ENCODE measurements around the gene SPCS3. TPM values are rescaled to one million over a fixed set of nuclear protein-coding genes. Genes with fewer than 3 reads are reported as not detected.

The SPCS3 gene
- total and polyA plus RNA-seq, 8 donors, result 79.7 to 203 (median 89.0) TPM

DNA sequence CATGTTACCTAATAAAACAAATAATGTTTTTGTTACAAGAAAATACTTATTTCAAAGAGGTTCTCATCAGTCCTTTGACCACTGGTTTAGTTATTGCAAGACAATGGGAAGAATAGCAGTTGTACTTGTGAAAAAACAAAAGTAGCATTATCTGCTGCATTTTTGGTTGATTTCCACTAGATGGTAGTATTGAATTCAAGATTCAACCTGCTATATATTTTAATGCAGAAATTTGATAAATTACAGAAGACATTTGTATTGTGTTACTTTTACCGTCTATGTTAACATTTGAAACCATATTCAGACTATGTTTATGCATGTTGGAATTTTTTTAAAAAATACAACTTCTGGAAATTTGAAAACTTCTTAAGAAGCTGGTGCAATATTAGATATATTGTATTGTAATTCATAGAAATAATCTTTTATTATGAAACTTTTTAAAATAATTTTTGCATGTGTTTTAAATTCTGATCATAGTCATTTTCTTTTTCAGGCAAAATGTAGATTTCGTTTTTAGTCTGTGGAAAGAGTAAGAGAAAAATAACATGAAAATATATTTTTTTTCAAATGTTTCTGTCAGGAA, 56.4 kb downstream of the SPCS3 start:
- DNase-seq, result no peak
- H3K4me3 ChIP-seq, result no peak overlapping the region
- H3K4me1 ChIP-seq, result no peaks in the 10 kb centered on the region
- TF ChIP-seq, protein P1, sequence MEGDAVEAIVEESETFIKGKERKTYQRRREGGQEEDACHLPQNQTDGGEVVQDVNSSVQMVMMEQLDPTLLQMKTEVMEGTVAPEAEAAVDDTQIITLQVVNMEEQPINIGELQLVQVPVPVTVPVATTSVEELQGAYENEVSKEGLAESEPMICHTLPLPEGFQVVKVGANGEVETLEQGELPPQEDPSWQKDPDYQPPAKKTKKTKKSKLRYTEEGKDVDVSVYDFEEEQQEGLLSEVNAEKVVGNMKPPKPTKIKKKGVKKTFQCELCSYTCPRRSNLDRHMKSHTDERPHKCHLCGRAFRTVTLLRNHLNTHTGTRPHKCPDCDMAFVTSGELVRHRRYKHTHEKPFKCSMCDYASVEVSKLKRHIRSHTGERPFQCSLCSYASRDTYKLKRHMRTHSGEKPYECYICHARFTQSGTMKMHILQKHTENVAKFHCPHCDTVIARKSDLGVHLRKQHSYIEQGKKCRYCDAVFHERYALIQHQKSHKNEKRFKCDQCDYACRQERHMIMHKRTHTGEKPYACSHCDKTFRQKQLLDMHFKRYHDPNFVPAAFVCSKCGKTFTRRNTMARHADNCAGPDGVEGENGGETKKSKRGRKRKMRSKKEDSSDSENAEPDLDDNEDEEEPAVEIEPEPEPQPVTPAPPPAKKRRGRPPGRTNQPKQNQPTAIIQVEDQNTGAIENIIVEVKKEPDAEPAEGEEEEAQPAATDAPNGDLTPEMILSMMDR (IDR thresholded peaks at IDR 0.05), result peak in 1 of 2 donors; percentile 51
- no peak for ATAC-seq
- no peak overlapping the region for H3K27ac ChIP-seq
- H3K36me3 ChIP-seq, result no peaks in the 10 kb centered on the region
- H3K9me3 ChIP-seq, result no peaks in the 10 kb centered on the region
- no peaks in the 10 kb centered on the region for H3K27me3 ChIP-seq
- intact Hi-C loops (cut with DNase I), result no loop called here

DNA sequence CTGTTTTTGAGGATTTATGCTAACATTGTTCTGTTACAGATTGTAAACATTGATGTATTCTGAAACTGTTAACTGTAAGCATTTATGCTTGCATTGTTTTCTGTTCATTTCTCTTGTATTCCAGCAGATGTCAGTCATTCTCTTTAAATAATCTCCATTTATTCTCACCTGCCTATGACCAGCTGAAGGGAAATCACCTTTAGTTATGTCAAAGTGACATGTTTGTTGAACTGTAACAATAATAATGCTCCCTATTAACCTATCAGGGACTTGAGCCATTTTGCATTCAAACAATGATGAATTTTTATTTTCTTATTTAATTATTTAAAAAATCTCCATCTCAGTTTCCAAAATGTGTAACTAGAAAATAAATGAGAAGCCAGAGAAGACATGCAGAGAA, 58.0 kb downstream of the SPCS3 start:
- intact Hi-C loops (cut with DNase I), result no loop called here
- Histone ChIP-seq H3K27me3 (no peaks in the 10 kb centered on the region), H3K36me3 (no peaks in the 10 kb centered on the region), H3K4me3 (no peak overlapping the region), H3K9me3 (no peaks in the 10 kb centered on the region), H3K27ac (no peak overlapping the region), H3K4me1 (no peaks in the 10 kb centered on the region)
- TF ChIP-seq, protein P1 (IDR thresholded peaks at IDR 0.05), result peak; percentile 24 to 28
- ATAC-seq, result peak; percentile 60
- peak in 1 of 4 donors; percentile 19 for DNase-seq

DNA sequence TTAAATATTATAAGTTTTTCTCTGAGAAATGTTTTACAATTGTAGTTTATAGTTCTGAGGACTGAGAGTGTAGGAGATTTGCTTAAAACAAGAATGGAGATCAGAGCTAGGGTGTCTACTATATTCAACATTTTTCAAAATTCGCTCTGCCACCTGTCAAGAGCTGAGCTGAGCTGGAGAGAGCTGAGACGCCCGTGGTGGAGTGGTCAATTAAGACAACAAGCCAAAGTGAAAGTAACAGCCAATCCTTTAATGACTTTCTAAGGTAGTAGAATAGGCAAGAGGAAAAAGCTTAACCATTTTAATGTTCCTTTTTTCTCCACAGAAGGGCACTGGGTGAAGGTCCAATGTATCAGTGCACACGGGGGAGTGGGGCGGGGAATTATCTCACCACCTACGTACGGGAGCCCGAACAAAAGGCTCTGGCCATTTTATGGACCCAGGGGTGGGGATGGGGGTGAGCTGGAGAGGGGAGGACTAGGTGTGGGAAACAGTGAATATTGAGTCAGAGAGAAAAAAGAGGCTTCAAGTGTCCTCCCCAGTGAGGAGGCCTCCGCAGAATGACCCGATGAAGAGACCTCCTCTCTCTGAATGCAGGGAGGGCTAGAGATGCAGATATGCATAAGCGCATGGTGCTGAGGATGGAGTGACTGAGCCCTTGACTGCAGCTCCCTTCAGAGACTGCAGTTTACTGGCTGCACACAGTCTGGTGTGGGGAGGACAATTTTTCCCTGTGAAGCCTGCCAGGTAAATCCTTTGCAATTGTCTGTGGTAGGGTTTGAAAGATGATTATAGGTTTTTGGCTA, 60.8 kb downstream of the SPCS3 start:
- Histone ChIP-seq H3K36me3 (no peaks in the 10 kb centered on the region), H3K9me3 (no peaks in the 10 kb centered on the region), H3K27ac (no peak overlapping the region), H3K4me1 (no peaks in the 10 kb centered on the region), H3K27me3 (no peaks in the 10 kb centered on the region), H3K4me3 (no peak overlapping the region)
- intact Hi-C loops (cut with DNase I), result loop anchor here in 1 of 2 donors (10.0 kb wide), 1 partner anchor 664 kb away; no protein-coding TSS in a partner anchor
- TF ChIP-seq, protein P1 (IDR thresholded peaks at IDR 0.05), result no peak
- DNase-seq (no peak), ATAC-seq (peak; percentile 52)

Other genes starting within 250 kb of the SPCS3 start
- gene SPATA4, start 124.4 kb upstream of the SPCS3 start, total RNA-seq, result under 1 TPM; 0.20 to 0.84 TPM
- gene SPATA4, start 124.4 kb upstream of the SPCS3 start, polyA plus RNA-seq (ENCODE audit: insufficient read length in 6 of 6), result 1 to 10 TPM in 4 of 6 donors, under 1 TPM in 2; 0.51 to 1.9 (median 1.1) TPM
- not detected for gene ASB5, start 50.7 kb upstream of the SPCS3 start, total RNA-seq
- gene ASB5, start 50.7 kb upstream of the SPCS3 start, polyA plus RNA-seq (ENCODE audit: insufficient read length in 6 of 6), result under 1 TPM in 5 of 6 donors, not detected in 1; 0.18 to 0.28 (median 0.24) TPM